Colon (tissue), 2 donors: ENCODE results near the gene TRRAP.

ENCODE experiments used
- FAIRE-seq: peaks from 2 replicates; lab custom pipeline; 2012; peaks lifted over from hg19 to GRCh38; lab: Jason Lieb, UNC
- donor health status: control.
- donor health status: control.

The TRRAP gene

GRCh38 chr7:99061001-99061776 is 182.9 kb downstream of the TRRAP start:
- no peak for FAIRE-seq
